Measurements from ENCODE around the gene SRF. TPM values are rescaled to one million over a fixed set of nuclear protein-coding genes. Genes with fewer than 3 reads are reported as not detected.

SRF gene
- total and polyA plus RNA-seq, 2 experiments from 2014 or later, result 7.4 to 22.0 TPM

GRCh38 chr6:43193929-43194328, 22.9 kb downstream of the SRF start:
- Histone ChIP-seq H3K27ac (no peak overlapping the region), H3K79me2 (no peaks in the 10 kb centered on the region), H4K20me1 (ENCODE audit: insufficient read depth, poor library complexity, severe bottlenecking) (no peaks in the 10 kb centered on the region), H3K4me3 (no peak overlapping the region), H2AFZ (no peak overlapping the region), H3K9me2 (replicated peaks; ENCODE audit: insufficient read depth) (no peaks in the 10 kb centered on the region), H3K4me2 (no peak overlapping the region), H3K27me3 (no peaks in the 10 kb centered on the region), H3K4me1 (ENCODE audit: insufficient read depth) (no peaks in the 10 kb centered on the region), H3K36me3 (replicated peaks; ENCODE audit: insufficient read depth, low read depth) (no peaks in the 10 kb centered on the region), H3K9me3 (ENCODE audit: low read depth) (no peaks in the 10 kb centered on the region)
- no peak for DNase-seq (ENCODE audit: low spot score)
- 77% methylated on average over 5 of the region's 5 CpGs for WGBS (ENCODE audit: low lambda C conversion rate, missing lambda C conversion rate)
- TF ChIP-seq EZH2phosphoT487 (IDR thresholded peaks at IDR 0.05; ENCODE audit: low read depth, severe bottlenecking, unreplicated experiment) (no peak), EZH2 (IDR thresholded peaks at IDR 0.05; ENCODE audit: borderline replicate concordance) (no peak), CTCF (IDR thresholded peaks at IDR 0.05; ENCODE audit: poor library complexity) (no peak)

- no peak overlapping the region for H3K27ac ChIP-seq
- no peak for DNase-seq (ENCODE audit: low spot score)
- no peaks in the 10 kb centered on the region for H3K36me3 ChIP-seq (replicated peaks; ENCODE audit: insufficient read depth, low read depth)
- no peaks in the 10 kb centered on the region for H4K20me1 ChIP-seq (ENCODE audit: insufficient read depth, poor library complexity, severe bottlenecking)
- TF ChIP-seq EZH2 (IDR thresholded peaks at IDR 0.05; ENCODE audit: borderline replicate concordance) (no peak), CTCF (IDR thresholded peaks at IDR 0.05; ENCODE audit: poor library complexity) (no peak), EZH2phosphoT487 (IDR thresholded peaks at IDR 0.05; ENCODE audit: low read depth, severe bottlenecking, unreplicated experiment) (no peak)
- H3K79me2 ChIP-seq, result no peaks in the 10 kb centered on the region
- no peaks in the 10 kb centered on the region for H3K9me2 ChIP-seq (replicated peaks; ENCODE audit: insufficient read depth)
- H3K4me1 ChIP-seq (ENCODE audit: insufficient read depth), result no peaks in the 10 kb centered on the region
- no peak overlapping the region for H3K4me3 ChIP-seq
- no peak overlapping the region for H2AFZ ChIP-seq
- H3K27me3 ChIP-seq, result no peaks in the 10 kb centered on the region
- WGBS (ENCODE audit: low lambda C conversion rate, missing lambda C conversion rate), result 91% methylated on average over 5 of the region's 5 CpGs
- H3K4me2 ChIP-seq, result no peak overlapping the region
- H3K9me3 ChIP-seq (ENCODE audit: low read depth), result no peaks in the 10 kb centered on the region
These were observed 25.3 kb downstream of the SRF start for GRCh38 chr6:43196337-43196736.

GRCh38 chr6:43199912-43200311, 28.8 kb downstream of the SRF start:
- no peak for TF ChIP-seq CTCF (IDR thresholded peaks at IDR 0.05; ENCODE audit: poor library complexity)
- no peak for TF ChIP-seq EZH2 (IDR thresholded peaks at IDR 0.05; ENCODE audit: borderline replicate concordance)
- H3K4me2 ChIP-seq, result no peak overlapping the region
- no peaks in the 10 kb centered on the region for H3K79me2 ChIP-seq
- no peak overlapping the region for H3K4me3 ChIP-seq
- no peaks in the 10 kb centered on the region for H3K4me1 ChIP-seq (ENCODE audit: insufficient read depth)
- H3K27ac ChIP-seq, result no peak overlapping the region
- H3K27me3 ChIP-seq, result no peaks in the 10 kb centered on the region
- no peak for DNase-seq (ENCODE audit: low spot score)
- no peaks in the 10 kb centered on the region for H3K9me3 ChIP-seq (ENCODE audit: low read depth)
- no peaks in the 10 kb centered on the region for H4K20me1 ChIP-seq (ENCODE audit: insufficient read depth, poor library complexity, severe bottlenecking)
- H2AFZ ChIP-seq, result no peak overlapping the region
- H3K36me3 ChIP-seq (replicated peaks; ENCODE audit: insufficient read depth, low read depth), result no peaks in the 10 kb centered on the region
- 95% methylated on average over 6 of the region's 6 CpGs for WGBS (ENCODE audit: low lambda C conversion rate, missing lambda C conversion rate)
- no peaks in the 10 kb centered on the region for H3K9me2 ChIP-seq (replicated peaks; ENCODE audit: insufficient read depth)

- no peaks in the 10 kb centered on the region for H3K79me2 ChIP-seq
- no peak overlapping the region for H3K4me2 ChIP-seq
- no peaks in the 10 kb centered on the region for H4K20me1 ChIP-seq (ENCODE audit: insufficient read depth, poor library complexity, severe bottlenecking)
- no peak overlapping the region for H3K4me3 ChIP-seq
- no peak for DNase-seq (ENCODE audit: low spot score)
- no peak for TF ChIP-seq CTCF (IDR thresholded peaks at IDR 0.05; ENCODE audit: poor library complexity)
- no peak for TF ChIP-seq EZH2phosphoT487 (IDR thresholded peaks at IDR 0.05; ENCODE audit: low read depth, severe bottlenecking, unreplicated experiment)
- no peak for TF ChIP-seq EZH2 (IDR thresholded peaks at IDR 0.05; ENCODE audit: borderline replicate concordance)
- H3K4me1 ChIP-seq (ENCODE audit: insufficient read depth), result no peaks in the 10 kb centered on the region
- no peaks in the 10 kb centered on the region for H3K9me2 ChIP-seq (replicated peaks; ENCODE audit: insufficient read depth)
- no peaks in the 10 kb centered on the region for H3K27me3 ChIP-seq
- H3K27ac ChIP-seq, result no peak overlapping the region
- no peak overlapping the region for H2AFZ ChIP-seq
- no peaks in the 10 kb centered on the region for H3K36me3 ChIP-seq (replicated peaks; ENCODE audit: insufficient read depth, low read depth)
- WGBS (ENCODE audit: low lambda C conversion rate, missing lambda C conversion rate), result 94% methylated on average over 6 of the region's 6 CpGs
- no peaks in the 10 kb centered on the region for H3K9me3 ChIP-seq (ENCODE audit: low read depth)
These were observed 29.5 kb downstream of the SRF start for GRCh38 chr6:43200541-43200940.
